Measurements from ENCODE around the gene EPHA10. TPM values are rescaled to one million over a fixed set of nuclear protein-coding genes. Genes with fewer than 3 reads are reported as not detected.

The EPHA10 gene
- total and polyA plus RNA-seq, 4 donors: under 0.01 to 0.09 (median 0.03) TPM; not detected in 1

GRCh38 chr1:37721565-37721964 is 43.4 kb downstream of the EPHA10 start:
- no peak overlapping the region for H3K4me3 ChIP-seq (ENCODE audit: low read depth in 1 of 3, low read length in 3 of 3)
- H3K4me1 ChIP-seq (ENCODE audit: control insufficient read depth in 4 of 4, insufficient read depth in 4 of 4, low read length in 3 of 4): no peaks in the 10 kb centered on the region
- no peaks in the 10 kb centered on the region for H3K36me3 ChIP-seq (ENCODE audit: control insufficient read depth in 4 of 4, insufficient read depth in 3 of 4, low read depth in 1 of 4, low read length in 3 of 4)
- H3K9ac ChIP-seq (ENCODE audit: low read depth in 1 of 2, low read length in 2 of 2): no peak overlapping the region
- WGBS: 75% methylated on average over 19 of the region's 19 CpGs
- H3K9me3 ChIP-seq (ENCODE audit: control insufficient read depth in 4 of 4, low read length in 3 of 4): no peaks in the 10 kb centered on the region
- H3K27ac ChIP-seq (ENCODE audit: low read depth in 1 of 2, low read length in 2 of 2): no peak overlapping the region
- DNase-seq (ENCODE audit: low spot score): no peak
- no peaks in the 10 kb centered on the region for H3K27me3 ChIP-seq (ENCODE audit: control insufficient read depth in 4 of 4, insufficient read depth in 4 of 4, low read length in 3 of 4)
- TF ChIP-seq EGR1 (IDR thresholded peaks at IDR 0.05; ENCODE audit: low read depth in 2 of 2) (no peak), RXRA (IDR thresholded peaks at IDR 0.05) (no peak), REST (IDR thresholded peaks at IDR 0.05) (no peak), HNF4G (IDR thresholded peaks at IDR 0.05) (no peak), ZBTB33 (IDR thresholded peaks at IDR 0.05) (no peak), NR2F2 (IDR thresholded peaks at IDR 0.05) (no peak), RAD21 (IDR thresholded peaks at IDR 0.05) (no peak), HNF4A (conservative IDR thresholded peaks at IDR 0.05) (no peak), FOXA2 (IDR thresholded peaks at IDR 0.05) (no peak), YY1 (IDR thresholded peaks at IDR 0.05) (no peak), SP1 (IDR thresholded peaks at IDR 0.05) (no peak), GABPA (IDR thresholded peaks at IDR 0.05 in 1 of 2, conservative IDR thresholded peaks at IDR 0.05 in 1 of 2) (no peak), JUND (IDR thresholded peaks at IDR 0.05) (no peak), ATF3 (IDR thresholded peaks at IDR 0.05) (no peak), MAX (IDR thresholded peaks at IDR 0.05) (no peak), TAF1 (conservative IDR thresholded peaks at IDR 0.05) (no peak), FOXA1 (IDR thresholded peaks at IDR 0.05) (no peak)

- Histone ChIP-seq H3K9ac (ENCODE audit: low read depth in 1 of 2, low read length in 2 of 2) (no peak overlapping the region), H3K9me3 (ENCODE audit: control insufficient read depth in 4 of 4, low read length in 3 of 4) (no peaks in the 10 kb centered on the region), H3K27me3 (ENCODE audit: control insufficient read depth in 4 of 4, insufficient read depth in 4 of 4, low read length in 3 of 4) (no peaks in the 10 kb centered on the region), H3K36me3 (ENCODE audit: control insufficient read depth in 4 of 4, insufficient read depth in 3 of 4, low read depth in 1 of 4, low read length in 3 of 4) (no peaks in the 10 kb centered on the region), H3K4me1 (ENCODE audit: control insufficient read depth in 4 of 4, insufficient read depth in 4 of 4, low read length in 3 of 4) (no peaks in the 10 kb centered on the region), H3K4me3 (ENCODE audit: low read depth in 1 of 3, low read length in 3 of 3) (no peak overlapping the region), H3K27ac (ENCODE audit: low read depth in 1 of 2, low read length in 2 of 2) (no peak overlapping the region)
- no peak for DNase-seq (ENCODE audit: low spot score)
- WGBS: 89% methylated on average over 22 of the region's 22 CpGs
- no peak for TF ChIP-seq EGR1 (IDR thresholded peaks at IDR 0.05; ENCODE audit: low read depth in 2 of 2)
- no peak for TF ChIP-seq YY1 (IDR thresholded peaks at IDR 0.05)
- TF ChIP-seq ZBTB33 (IDR thresholded peaks at IDR 0.05): no peak
- TF ChIP-seq HNF4G (IDR thresholded peaks at IDR 0.05): no peak
- TF ChIP-seq SP1 (IDR thresholded peaks at IDR 0.05): no peak
- no peak for TF ChIP-seq FOXA1 (IDR thresholded peaks at IDR 0.05)
- TF ChIP-seq ATF3 (IDR thresholded peaks at IDR 0.05): no peak
- no peak for TF ChIP-seq JUND (IDR thresholded peaks at IDR 0.05)
- TF ChIP-seq RAD21 (IDR thresholded peaks at IDR 0.05): no peak
- no peak for TF ChIP-seq TAF1 (conservative IDR thresholded peaks at IDR 0.05)
- no peak for TF ChIP-seq MAX (IDR thresholded peaks at IDR 0.05)
- TF ChIP-seq FOXA2 (IDR thresholded peaks at IDR 0.05): no peak
- no peak for TF ChIP-seq NR2F2 (IDR thresholded peaks at IDR 0.05)
- TF ChIP-seq HNF4A (conservative IDR thresholded peaks at IDR 0.05): no peak
- no peak for TF ChIP-seq GABPA (IDR thresholded peaks at IDR 0.05 in 1 of 2, conservative IDR thresholded peaks at IDR 0.05 in 1 of 2)
These were observed 44.4 kb downstream of the EPHA10 start for GRCh38 chr1:37720231-37721130.

All from liver (tissue), 9 donors.